Glutamatergic neuron (in vitro differentiated cells): ENCODE measurements around the gene USP9X. TPM values are rescaled to one million over a fixed set of nuclear protein-coding genes. Genes with fewer than 3 reads are reported as not detected.
"Not testable (repeated sequence)": the region's sequence is repeated elsewhere in the genome, so short reads cannot be mapped to it uniquely, and the experiment has no call there.

Experiments
- DNase-seq: peaks from one replicate; pipeline ENCODE4 v3.0.0; 2022
- H3K27ac Mint-ChIP-seq: one replicate; pipeline ENCODE4 v1.8.0; 2020; ENCODE audit warnings: mild to moderate bottlenecking, mixed read lengths, inconsistent platforms; ENCODE audit not compliant: unreplicated experiment
- H3K27me3 Mint-ChIP-seq: one replicate; pipeline ENCODE4 v1.8.0; 2020; ENCODE audit warnings: mild to moderate bottlenecking, moderate library complexity, mixed read lengths, inconsistent platforms; ENCODE audit not compliant: unreplicated experiment
- H3K36me3 Mint-ChIP-seq: one replicate; pipeline ENCODE4 v1.8.0; 2020; ENCODE audit warnings: mild to moderate bottlenecking, mixed read lengths, inconsistent platforms; ENCODE audit not compliant: unreplicated experiment
- H3K4me1 Mint-ChIP-seq: one replicate; pipeline ENCODE4 v1.8.0; 2020; ENCODE audit warnings: mild to moderate bottlenecking, low read depth, mixed read lengths, inconsistent platforms; ENCODE audit not compliant: unreplicated experiment
- H3K4me3 Mint-ChIP-seq: one replicate; pipeline ENCODE4 v1.8.0; 2020; ENCODE audit warnings: mild to moderate bottlenecking, mixed read lengths, inconsistent platforms; ENCODE audit not compliant: unreplicated experiment
- H3K9me3 Mint-ChIP-seq: one replicate; pipeline ENCODE4 v1.8.0; 2020; ENCODE audit warnings: mild to moderate bottlenecking, moderate library complexity, mixed read lengths, inconsistent platforms; ENCODE audit not compliant: unreplicated experiment
- total RNA-seq: library from RNA; stranded (reverse); fragmentation: NEBNext Ultra II Directional; extraction: Animal tissue kit (Norgen Biotek cat#: 25700); gene quantifications from one replicate; pipeline ENCODE4 v1.2.1, GENCODE V29; 2021; ENCODE audit not compliant: unreplicated experiment
- TF ChIP-seq, protein P1 (sequence below): fragments of 200-600 bp; sonication (generic); IDR thresholded peaks from one replicate; pipeline ENCODE4 v1.5.0; 2021; ENCODE audit not compliant: partially characterized antibody, unreplicated experiment

Gene USP9X
- total RNA-seq, 1 donor from 2014 or later = 120 TPM

DNA sequence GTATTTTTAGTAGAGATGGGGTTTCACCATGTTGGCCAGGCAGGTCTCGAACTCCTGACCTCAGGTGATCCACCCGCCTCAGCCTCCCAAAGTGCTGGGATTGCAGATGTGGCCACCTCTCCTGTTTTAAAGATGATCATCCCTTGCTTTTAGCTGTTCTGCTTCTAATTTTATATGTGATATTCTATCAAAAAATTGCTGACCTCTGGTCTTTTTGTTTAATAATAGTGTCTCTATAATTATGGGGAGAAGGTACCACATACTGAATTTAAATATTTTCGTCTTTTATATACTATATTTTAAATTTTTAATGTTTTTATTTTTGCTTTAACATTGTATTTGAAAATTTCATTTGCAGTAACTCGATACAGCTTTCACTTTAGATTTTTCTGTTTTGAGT is 15.6 kb downstream of the USP9X start:
- H3K4me1 Mint-ChIP-seq = peaks cover 11% of the 10 kb centered on the region

DNA sequence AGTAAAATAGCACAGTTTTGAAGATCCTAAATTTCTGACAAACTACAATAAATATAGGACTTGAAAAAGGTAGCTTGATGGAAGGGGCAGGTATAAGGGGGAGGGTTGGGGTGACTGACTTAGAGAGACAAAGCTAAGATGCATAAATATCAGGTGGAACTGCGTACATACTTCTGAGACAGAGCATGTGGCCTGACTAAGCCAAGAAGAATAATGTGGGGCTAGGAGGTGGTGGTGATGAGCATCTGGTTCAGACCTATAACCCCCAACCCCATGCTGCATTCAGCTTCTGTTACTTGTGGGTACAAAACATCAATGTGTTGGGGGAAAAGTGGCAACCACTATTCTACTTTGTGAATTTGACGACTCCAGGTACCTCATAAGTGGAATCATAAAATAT is 19.8 kb downstream of the USP9X start:
- TF ChIP-seq, protein P1, sequence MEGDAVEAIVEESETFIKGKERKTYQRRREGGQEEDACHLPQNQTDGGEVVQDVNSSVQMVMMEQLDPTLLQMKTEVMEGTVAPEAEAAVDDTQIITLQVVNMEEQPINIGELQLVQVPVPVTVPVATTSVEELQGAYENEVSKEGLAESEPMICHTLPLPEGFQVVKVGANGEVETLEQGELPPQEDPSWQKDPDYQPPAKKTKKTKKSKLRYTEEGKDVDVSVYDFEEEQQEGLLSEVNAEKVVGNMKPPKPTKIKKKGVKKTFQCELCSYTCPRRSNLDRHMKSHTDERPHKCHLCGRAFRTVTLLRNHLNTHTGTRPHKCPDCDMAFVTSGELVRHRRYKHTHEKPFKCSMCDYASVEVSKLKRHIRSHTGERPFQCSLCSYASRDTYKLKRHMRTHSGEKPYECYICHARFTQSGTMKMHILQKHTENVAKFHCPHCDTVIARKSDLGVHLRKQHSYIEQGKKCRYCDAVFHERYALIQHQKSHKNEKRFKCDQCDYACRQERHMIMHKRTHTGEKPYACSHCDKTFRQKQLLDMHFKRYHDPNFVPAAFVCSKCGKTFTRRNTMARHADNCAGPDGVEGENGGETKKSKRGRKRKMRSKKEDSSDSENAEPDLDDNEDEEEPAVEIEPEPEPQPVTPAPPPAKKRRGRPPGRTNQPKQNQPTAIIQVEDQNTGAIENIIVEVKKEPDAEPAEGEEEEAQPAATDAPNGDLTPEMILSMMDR = no peak
- Mint-ChIP-seq H3K4me1 (peaks cover 19% of the 10 kb centered on the region), H3K4me3 (no peak overlapping the region), H3K27ac (no peak overlapping the region), H3K27me3 (no peaks in the 10 kb centered on the region), H3K36me3 (peaks cover 3% of the 10 kb centered on the region), H3K9me3 (peaks cover 2% of the 10 kb centered on the region)
- no peak for DNase-seq

More for the DNA sequence above, 15.6 kb downstream of the USP9X start:
- DNase-seq = no peak
- no peaks in the 10 kb centered on the region for H3K27me3 Mint-ChIP-seq
- no peaks in the 10 kb centered on the region for H3K9me3 Mint-ChIP-seq
- no peak overlapping the region for H3K27ac Mint-ChIP-seq
- TF ChIP-seq, protein P1 = no peak
- H3K4me3 Mint-ChIP-seq = no peak overlapping the region
- no peaks in the 10 kb centered on the region for H3K36me3 Mint-ChIP-seq

DNA sequence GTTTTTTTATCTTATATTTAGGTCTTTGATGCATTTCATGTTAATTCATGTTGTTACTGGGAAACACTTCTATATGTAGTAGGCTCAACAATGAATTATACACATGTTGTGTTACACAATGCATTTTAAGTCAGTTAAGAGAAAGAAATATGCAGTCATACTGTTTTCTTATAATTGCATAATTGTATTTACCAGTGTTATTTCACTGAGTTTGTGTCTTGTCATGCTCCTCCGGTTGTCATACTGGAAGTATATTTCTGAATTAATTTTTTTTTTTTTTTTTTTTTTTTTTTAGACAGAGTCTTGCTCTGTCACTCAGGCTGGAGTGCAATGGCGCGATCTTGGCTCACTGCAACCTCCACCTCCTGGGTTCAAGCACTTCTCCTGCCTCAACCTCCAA is 21.0 kb downstream of the USP9X start:
- not testable (repeated sequence) for H3K4me3 Mint-ChIP-seq, DNase-seq, H3K27me3 Mint-ChIP-seq, H3K27ac Mint-ChIP-seq, H3K9me3 Mint-ChIP-seq, H3K36me3 Mint-ChIP-seq
- H3K4me1 Mint-ChIP-seq = peaks cover 25% of the 10 kb centered on the region

DNA sequence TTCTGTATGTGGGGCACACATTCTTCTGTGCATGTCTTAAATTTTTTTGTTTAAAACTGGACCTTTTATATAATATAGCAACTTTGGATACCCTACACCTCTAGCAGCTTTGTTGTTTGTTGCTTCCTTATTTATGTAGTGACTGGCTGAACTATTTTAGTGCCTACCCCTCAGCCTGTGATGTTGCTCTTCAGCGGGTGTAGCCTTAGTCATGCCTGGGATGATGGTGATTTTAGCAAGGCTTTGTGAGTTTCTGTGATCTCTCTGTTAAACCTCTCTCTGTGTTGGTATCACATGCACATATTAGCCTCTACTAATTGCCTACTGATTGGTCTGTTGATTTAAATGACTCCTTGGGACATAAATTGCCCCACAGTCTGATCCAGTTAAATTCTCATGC is 22.8 kb downstream of the USP9X start:
- Mint-ChIP-seq H3K9me3 (peaks cover 2% of the 10 kb centered on the region), H3K36me3 (peaks cover 3% of the 10 kb centered on the region), H3K27ac (peak overlapping the region; percentile 22), H3K27me3 (no peaks in the 10 kb centered on the region), H3K4me3 (no peak overlapping the region), H3K4me1 (peaks cover 25% of the 10 kb centered on the region)
- no peak for DNase-seq
- TF ChIP-seq, protein P1 = no peak

DNA sequence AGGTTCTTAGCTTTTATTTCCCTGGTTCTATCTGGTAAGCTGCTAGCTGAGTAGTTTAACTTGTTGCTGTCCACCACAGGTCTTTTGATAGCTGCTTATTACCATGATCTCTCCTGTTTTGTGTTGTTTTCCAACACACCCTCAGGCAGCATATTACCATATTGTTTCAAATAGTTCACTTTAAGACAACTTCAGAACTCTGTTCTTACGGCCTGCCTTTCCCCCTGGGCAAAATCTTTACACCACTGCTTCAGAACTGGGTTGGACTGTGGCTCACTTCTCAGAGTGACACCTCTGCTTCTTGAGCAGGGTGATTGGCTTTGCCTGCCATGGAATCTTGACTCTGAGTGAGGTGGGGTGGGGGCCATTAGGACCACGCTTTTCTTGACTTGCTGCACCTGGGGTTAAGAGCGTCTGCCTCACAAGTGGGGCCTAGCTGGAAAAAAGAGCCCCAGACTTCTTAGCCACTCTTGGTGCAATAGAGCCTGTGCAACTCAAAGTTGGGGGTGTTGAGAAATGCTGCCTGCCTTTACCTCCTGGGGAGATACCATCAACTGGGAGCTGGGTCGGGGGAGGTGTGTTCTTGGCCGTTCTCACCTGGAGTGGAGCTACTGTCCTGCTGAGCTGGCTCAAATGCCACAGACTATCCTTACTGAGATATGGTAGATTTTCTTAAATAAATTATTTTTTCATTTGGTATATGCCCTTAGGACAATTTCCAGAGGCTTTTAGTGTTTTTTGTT is 23.4 kb downstream of the USP9X start:
- Mint-ChIP-seq H3K9me3 (peaks cover 2% of the 10 kb centered on the region), H3K27me3 (no peaks in the 10 kb centered on the region), H3K4me3 (peak overlapping the region; percentile 23), H3K36me3 (peaks cover 3% of the 10 kb centered on the region), H3K27ac (no peak overlapping the region), H3K4me1 (peaks cover 25% of the 10 kb centered on the region)
- DNase-seq = no peak
- TF ChIP-seq, protein P1 = no peak
